Right atrium auricular region (tissue), 2 donors: ENCODE data around the gene IFNL1. TPM values are rescaled to one million over a fixed set of nuclear protein-coding genes. Genes with fewer than 3 reads are reported as not detected.

ENCODE experiments used
- DNase-seq: peaks from one replicate; pipeline ENCODE4 v3.0.0-alpha.2; 2019; ENCODE audit warnings: low spot score
- H3K27ac ChIP-seq, 2 donors: fragments of 200-600 bp; sonication (generic); 1 replicate in 1 of 2; 2 replicates in 1 of 2; pipeline ENCODE4 v1.5.1; 2016 to 2019
- H3K27me3 ChIP-seq, 2 donors: fragments of 200-600 bp; sonication (generic); one replicate each; pipeline versions ENCODE4 v1.5.1 to v1.6.0; 2017 to 2019
- H3K36me3 ChIP-seq: fragments of 200-600 bp; sonication (generic); one replicate; pipeline ENCODE4 v1.5.1; 2016
- H3K4me1 ChIP-seq, 2 donors: fragments of 200-600 bp; sonication (generic); one replicate each; pipeline versions ENCODE4 v1.5.1 to v1.6.0; 2017 to 2019
- H3K4me3 ChIP-seq, 2 donors: fragments of 200-600 bp; sonication (generic); 1 replicate in 1 of 2; 2 replicates in 1 of 2; pipeline ENCODE4 v1.5.1; 2017 to 2019; ENCODE audit warnings: mild to moderate bottlenecking in 1 of 2, moderate library complexity in 1 of 2
- H3K9me3 ChIP-seq, 2 donors: fragments of 200-600 bp; sonication (generic); one replicate each; pipeline ENCODE4 v1.5.1; 2019
- total RNA-seq, 2 donors: library from RNA; depleted of rRNA; stranded (reverse); fragments of >200 nt; gene quantifications; one replicate each; pipeline ENCODE4 v1.1.0, GENCODE V29; 2016
- TF ChIP-seq, protein P1 (sequence below), 2 donors: fragments of 200-600 bp; sonication (generic); IDR thresholded peaks; one replicate each; pipeline ENCODE4 v1.5.1; 2019; ENCODE audit warnings: antibody characterized with exemption in 2 of 2

IFNL1 gene
- total RNA-seq, 2 donors from 2014 or later = not detected

DNA sequence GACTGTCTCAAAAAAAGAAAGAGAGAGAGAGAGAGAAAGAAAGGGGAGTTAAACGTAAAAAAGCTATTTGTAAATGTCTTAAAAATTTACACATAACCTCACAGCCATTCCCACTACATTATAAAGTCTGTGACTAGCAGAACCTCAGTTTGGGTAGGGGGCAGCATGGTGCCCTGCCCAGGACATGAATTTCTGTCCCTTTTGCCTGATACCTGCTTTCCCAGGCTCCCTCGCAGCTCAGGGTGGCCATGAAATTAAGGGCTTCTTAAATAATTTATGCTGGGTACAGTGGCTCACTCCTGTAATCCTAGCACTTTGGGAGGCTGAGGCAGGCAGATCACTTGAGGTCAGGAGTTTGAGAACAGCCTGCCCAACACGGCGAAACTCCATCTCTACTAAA lies 4.8 kb downstream of the IFNL1 start:
- no peak for DNase-seq
- Histone ChIP-seq H3K27ac (no peak overlapping the region), H3K9me3 (no peaks in the 10 kb centered on the region), H3K27me3 (peaks cover 0 to 9% of the 10 kb centered on the region in 2 donors), H3K4me3 (no peak overlapping the region), H3K4me1 (no peaks in the 10 kb centered on the region), H3K36me3 (no peaks in the 10 kb centered on the region)
- TF ChIP-seq, protein P1, sequence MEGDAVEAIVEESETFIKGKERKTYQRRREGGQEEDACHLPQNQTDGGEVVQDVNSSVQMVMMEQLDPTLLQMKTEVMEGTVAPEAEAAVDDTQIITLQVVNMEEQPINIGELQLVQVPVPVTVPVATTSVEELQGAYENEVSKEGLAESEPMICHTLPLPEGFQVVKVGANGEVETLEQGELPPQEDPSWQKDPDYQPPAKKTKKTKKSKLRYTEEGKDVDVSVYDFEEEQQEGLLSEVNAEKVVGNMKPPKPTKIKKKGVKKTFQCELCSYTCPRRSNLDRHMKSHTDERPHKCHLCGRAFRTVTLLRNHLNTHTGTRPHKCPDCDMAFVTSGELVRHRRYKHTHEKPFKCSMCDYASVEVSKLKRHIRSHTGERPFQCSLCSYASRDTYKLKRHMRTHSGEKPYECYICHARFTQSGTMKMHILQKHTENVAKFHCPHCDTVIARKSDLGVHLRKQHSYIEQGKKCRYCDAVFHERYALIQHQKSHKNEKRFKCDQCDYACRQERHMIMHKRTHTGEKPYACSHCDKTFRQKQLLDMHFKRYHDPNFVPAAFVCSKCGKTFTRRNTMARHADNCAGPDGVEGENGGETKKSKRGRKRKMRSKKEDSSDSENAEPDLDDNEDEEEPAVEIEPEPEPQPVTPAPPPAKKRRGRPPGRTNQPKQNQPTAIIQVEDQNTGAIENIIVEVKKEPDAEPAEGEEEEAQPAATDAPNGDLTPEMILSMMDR (IDR thresholded peaks at IDR 0.05) = no peak

DNA sequence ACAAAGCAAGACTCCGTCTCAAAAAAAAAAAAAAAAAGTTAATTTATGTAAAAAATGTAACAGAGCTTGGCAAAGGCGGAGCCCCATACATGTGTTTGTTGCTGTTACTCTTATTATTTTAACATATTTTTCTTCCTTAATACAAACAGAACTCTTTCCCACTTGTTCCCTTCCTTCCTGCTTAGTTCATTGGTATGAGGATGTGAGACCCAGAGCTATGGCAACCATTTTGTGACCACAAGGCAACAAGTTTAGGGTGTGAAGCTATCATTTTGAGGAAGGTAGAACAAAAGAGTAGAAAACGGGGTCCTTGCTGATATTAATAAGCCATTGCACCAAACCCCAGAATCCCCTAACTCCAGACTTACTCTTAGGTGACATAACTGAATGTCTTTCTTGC lies 5.4 kb downstream of the IFNL1 start:
- TF ChIP-seq, protein P1 (IDR thresholded peaks at IDR 0.05) = no peak
- Histone ChIP-seq H3K27me3 (peaks cover 0 to 9% of the 10 kb centered on the region in 2 donors), H3K27ac (no peak overlapping the region), H3K4me3 (no peak overlapping the region), H3K4me1 (no peaks in the 10 kb centered on the region), H3K9me3 (no peaks in the 10 kb centered on the region), H3K36me3 (no peaks in the 10 kb centered on the region)
- DNase-seq = no peak

DNA sequence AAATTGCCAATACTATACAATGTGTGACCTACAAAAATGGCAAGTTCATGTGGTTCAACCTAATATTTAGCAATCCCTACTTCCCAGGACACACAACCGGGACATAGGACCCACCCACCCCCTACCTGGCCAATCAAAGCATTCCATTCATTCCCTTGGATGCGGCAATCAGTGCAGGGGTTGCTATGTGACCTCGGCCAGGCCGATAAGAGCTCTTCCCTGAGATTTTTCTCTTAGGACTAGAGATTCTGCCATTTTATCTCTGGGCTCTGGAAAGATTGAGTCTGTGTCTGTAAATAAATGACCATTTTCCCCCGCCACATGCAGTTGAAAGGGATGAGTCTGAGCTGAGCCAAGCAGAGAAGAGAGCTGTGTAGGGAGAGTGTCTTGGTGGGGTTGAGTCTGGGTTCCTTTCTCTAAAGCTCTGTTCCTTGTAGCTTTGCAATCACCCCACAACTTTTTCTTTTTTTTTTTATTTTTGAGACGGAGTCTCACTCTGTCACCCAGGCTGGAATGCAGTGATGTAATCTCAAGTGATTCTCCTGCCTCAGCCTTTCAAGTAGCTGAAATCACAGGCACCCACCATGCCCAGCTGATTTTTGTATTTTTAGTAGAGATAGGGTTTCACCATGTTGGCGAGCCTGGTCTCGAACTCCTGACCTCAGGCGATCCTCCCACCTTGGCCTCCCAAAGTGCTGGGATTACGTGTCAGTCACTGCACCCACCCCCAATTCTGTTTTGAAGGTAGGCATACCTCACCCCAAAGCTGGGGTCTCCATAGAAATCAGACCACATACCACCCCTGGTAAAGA lies 7.4 kb downstream of the IFNL1 start:
- no peaks in the 10 kb centered on the region for H3K9me3 ChIP-seq
- H3K27ac ChIP-seq = no peak overlapping the region
- no peak for DNase-seq
- H3K4me3 ChIP-seq = no peak overlapping the region
- H3K27me3 ChIP-seq = peaks cover 17 to 21% of the 10 kb centered on the region in 2 donors
- H3K36me3 ChIP-seq = no peaks in the 10 kb centered on the region
- H3K4me1 ChIP-seq = peaks cover 0 to 16% of the 10 kb centered on the region in 2 donors
- TF ChIP-seq, protein P1 (IDR thresholded peaks at IDR 0.05) = no peak

DNA sequence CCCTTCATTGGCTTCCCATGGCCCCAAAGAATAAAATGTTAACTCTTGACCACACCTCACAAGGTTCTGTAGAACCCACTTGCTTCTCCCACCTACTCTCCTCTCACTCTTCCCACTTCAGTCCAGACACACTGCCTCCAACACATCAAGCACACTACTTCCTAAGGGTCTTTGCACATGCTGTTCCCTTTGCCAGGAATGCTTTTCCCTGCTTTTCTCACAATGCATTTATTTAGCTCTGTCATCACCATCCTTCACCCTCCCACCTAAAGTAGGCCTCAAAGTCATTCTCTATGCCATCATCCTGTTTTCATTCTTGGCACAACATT lies 7.9 kb downstream of the IFNL1 start:
- peaks cover 17 to 21% of the 10 kb centered on the region in 2 donors for H3K27me3 ChIP-seq
- no peak for DNase-seq

DNA sequence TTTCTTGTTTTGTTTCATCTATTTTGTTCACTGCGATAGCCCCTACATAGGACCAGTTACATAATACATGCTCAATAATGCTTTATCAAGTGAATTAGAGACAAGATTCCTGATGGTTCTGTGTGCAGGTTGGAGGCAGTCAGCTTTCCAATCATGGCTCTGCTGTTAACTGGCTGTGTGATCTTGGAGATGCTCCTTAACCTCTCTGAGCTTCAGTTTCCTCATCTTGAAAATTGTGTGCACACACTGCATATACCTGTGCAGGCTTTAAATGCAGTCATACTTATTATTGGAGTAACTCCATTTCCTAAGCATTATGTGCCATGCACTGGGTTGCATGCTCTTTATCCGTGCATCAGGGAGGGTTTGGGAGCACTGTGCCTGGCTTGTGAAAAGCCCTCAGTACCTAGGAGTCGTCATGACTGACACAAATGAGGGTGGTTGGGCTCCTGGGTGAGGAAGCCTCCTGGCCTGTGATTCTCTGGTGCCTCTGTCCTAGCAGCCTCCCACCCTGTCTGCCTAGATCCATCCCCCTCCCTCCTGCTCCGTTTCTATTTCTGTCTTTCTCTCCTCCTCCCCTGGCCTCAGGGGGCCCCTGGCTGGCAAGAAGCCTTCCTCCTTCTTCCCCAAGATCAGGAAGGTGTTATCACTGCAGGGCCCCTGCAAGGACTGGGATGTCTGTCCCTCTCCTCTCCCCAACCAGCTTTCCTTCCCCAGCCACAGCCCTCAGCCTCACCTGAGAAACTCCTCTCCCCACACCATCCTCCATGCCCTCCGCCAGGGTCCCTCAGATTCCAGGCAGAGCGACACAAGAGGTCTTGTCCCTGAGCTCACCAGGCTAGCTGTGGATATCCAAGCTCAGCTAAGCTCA lies 8.7 kb downstream of the IFNL1 start:
- H3K4me3 ChIP-seq = no peak overlapping the region
- no peak overlapping the region for H3K27ac ChIP-seq
- no peak for DNase-seq
- peaks cover 0 to 16% of the 10 kb centered on the region in 2 donors for H3K4me1 ChIP-seq
- peaks cover 17 to 21% of the 10 kb centered on the region in 2 donors for H3K27me3 ChIP-seq
- H3K9me3 ChIP-seq = no peaks in the 10 kb centered on the region
- TF ChIP-seq, protein P1 (IDR thresholded peaks at IDR 0.05) = no peak
- H3K36me3 ChIP-seq = no peaks in the 10 kb centered on the region

More for the DNA sequence above, 7.9 kb downstream of the IFNL1 start:
- no peaks in the 10 kb centered on the region for H3K36me3 ChIP-seq
- TF ChIP-seq, protein P1 (IDR thresholded peaks at IDR 0.05) = no peak
- H3K27ac ChIP-seq = no peak overlapping the region
- H3K4me1 ChIP-seq = peaks cover 0 to 16% of the 10 kb centered on the region in 2 donors
- no peak overlapping the region for H3K4me3 ChIP-seq
- no peaks in the 10 kb centered on the region for H3K9me3 ChIP-seq
